Hypothalamus (tissue), 51 donors: Measurements from ENCODE around the gene THPO.

Source experiments
- DNase-seq, 51 donors: peaks; one replicate each; lab custom pipeline; 2025; lab: John Stamatoyannopoulos, UW

Gene THPO

GRCh38 chr3:184336547-184337398 is 41.2 kb downstream of the THPO start:
- peak in 28 of 51 donors; percentile 4 to 81 (median 54) for DNase-seq

DNA sequence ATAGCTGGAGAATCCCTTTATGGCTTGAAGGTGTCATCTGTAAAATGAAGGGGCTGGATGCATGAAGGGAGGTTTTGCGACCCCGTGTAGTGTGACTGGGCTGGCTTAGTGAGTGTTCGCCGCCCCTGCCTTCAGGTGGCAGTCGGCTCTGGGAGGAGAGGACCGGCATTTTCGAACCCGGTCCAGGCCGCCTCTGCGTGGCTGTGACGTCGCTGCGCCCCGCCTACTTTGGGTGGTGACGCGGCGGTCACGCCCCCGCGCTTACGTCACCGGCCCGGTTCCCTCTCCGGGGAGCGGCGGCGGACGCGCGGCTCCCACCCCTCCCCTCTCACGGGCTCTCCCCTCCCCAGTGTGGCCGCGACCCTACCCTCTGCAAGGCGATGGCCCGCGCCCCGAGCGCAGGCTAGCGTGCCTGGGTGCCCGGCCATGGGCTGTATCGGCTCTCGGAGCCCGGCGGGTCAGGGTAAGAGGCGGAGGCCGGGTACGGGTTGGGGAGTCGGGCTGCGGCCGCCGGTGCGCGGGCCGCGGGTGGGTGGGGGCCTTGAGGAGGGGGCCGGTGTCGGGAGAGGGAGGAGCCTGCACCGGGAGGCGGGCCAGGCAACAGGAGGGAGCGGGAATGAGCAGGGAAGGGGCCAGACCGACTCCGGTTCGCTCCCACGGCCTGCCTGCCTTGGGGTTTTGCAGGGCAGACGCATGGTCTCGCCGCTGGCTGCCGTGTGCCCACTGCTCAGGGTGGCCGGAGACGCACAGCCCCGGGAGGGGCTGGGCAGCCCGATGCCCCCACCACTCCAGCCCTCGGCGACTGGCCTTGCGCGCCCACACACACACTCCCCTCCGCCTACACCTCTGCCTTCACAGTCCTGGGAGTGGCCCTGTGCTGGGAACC is 42.1 kb downstream of the THPO start:
- DNase-seq = peak in 50 of 51 donors; percentile 48 to 93 (median 82)

- DNase-seq = no peak
Observed at GRCh38 chr3:184335291-184335660, 42.7 kb downstream of the THPO start.

- no peak for DNase-seq
Observed at GRCh38 chr3:184334470-184335158, 43.4 kb downstream of the THPO start.

DNA sequence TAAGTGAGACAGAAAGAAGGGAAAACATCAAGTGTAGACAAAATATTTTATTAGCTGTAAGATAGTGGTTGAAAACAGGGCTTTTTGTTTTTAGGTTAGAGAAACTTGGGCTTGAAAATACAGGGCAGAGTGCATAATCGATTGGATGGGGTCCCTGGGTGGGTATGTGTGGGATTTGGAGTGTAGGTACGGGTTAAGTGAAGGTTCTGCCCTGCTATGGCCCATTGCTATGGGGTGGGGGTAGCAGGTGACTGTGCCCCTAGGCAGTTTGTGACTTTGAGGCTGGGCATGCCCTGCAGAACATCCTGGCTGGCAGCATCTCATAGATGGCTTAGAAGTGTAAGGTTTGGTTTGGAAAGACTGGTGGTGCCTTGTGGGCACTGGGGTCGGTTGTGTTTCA is 44.3 kb downstream of the THPO start:
- DNase-seq = no peak

DNA sequence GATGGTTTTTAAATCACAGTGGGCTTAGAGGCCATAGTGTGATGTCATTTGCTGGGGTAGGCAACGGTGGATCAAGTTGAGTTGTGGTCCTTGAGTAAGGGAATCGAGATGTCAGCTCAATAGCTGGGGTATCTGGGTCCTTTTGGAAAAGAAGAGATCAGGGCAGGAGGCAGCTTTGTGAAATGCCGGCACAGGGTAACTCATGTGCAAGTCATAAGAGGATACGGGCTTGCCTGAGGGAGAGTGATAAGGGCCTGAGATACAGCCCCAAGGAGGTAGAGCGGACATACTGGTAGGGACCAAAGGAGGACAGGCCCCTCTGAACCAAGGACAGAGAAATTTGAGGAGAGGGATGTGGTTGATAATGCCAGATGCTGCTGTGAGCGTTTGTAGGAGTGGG is 44.8 kb downstream of the THPO start:
- no peak for DNase-seq

- no peak for DNase-seq
Observed at GRCh38 chr3:184332370-184333090, 45.5 kb downstream of the THPO start.

- DNase-seq = no peak
Observed at GRCh38 chr3:184328516-184328915, 49.5 kb downstream of the THPO start.

DNA sequence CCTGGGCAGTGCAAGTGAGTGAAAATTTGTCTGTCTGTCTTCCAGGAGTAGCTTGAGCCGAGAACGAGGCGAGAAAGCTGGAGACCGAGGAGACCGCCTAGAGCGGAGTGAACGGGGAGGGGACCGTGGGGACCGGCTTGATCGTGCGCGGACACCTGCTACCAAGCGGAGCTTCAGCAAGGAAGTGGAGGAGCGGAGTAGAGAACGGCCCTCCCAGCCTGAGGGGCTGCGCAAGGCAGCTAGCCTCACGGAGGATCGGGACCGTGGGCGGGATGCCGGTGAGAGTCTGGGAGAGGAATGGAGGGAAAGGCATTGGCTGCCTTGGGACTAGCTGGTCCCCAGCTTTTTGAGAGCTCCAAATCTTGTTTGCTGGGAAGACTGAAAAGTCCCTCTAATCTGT is 50.8 kb downstream of the THPO start:
- DNase-seq = no peak

GRCh38 chr3:184325715-184326369 is 52.2 kb downstream of the THPO start:
- no peak for DNase-seq

- no peak for DNase-seq
Observed at GRCh38 chr3:184325269-184325668, 52.7 kb downstream of the THPO start.

GRCh38 chr3:184323696-184324095 is 54.3 kb downstream of the THPO start:
- no peak for DNase-seq

DNA sequence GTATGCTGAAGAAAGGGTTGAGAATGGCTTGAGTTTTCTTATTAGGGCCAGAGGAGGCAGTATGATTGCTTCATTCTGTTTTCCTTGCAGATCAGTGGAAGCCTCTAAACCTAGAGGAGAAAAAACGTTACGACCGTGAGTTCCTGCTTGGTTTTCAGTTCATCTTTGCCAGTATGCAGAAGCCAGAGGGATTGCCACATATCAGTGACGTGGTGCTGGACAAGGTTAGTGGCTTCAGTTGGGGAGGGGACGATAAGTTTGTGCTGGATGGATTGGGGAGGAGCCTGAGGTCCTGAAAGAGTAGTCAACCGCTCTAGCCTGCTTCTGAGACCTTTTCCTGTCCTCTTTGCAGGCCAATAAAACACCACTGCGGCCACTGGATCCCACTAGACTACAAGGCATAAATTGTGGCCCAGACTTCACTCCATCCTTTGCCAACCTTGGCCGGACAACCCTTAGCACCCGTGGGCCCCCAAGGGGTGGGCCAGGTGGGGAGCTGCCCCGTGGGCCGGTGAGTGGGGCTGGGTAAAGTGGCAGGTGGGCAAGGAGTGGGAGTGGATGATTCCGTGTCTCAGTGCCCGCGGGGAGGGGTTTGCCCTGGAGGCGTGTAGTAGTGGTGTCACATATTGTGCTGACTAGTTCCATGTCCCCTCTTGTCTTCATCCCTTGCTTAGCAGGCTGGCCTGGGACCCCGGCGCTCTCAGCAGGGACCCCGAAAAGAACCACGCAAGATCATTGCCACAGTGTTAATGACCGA is 55.1 kb downstream of the THPO start:
- no peak for DNase-seq
